Measurements from ENCODE around the gene DNAH10. TPM values are rescaled to one million over a fixed set of nuclear protein-coding genes. Genes with fewer than 3 reads are reported as not detected.

Gene DNAH10
- total RNA-seq, 2 experiments from 2014 or later: 0.11 to 0.19 TPM

DNA sequence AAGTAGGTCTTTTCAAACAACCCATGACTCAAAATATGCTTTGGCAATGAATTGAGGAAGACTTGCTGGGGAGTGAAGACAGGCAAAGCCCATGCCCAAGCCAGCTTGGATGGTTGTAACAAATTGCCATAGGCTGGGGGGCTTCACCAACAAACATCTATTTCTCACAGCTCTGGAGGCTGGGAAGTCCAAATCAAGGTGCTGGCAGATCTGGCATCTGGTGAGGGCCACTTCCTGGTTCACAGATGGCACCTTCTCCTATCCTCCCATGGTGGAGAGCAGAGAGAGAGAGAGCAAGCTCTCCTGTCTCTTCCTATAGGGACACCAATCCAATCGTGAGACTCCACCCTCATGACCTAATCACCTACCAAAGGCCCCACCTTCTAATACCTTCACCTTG is 11.3 kb downstream of the DNAH10 start:
- CTCF ChIA-PET (ENCODE audit: unreplicated experiment): no interaction called here
- no TSS peak for BruUV-seq (replicated peaks)

GRCh38 chr12:123779551-123779950 is 17.4 kb downstream of the DNAH10 start:
- no peak for DNase-seq (ENCODE audit: low spot score)
- Histone ChIP-seq H3K9me3 (ENCODE audit: low read length) (no peaks in the 10 kb centered on the region), H2AFZ (ENCODE audit: low read length) (no peak overlapping the region), H3K27ac (ENCODE audit: low read depth, low read length, poor library complexity, severe bottlenecking) (no peak overlapping the region), H3K79me2 (ENCODE audit: insufficient read depth, low read depth, low read length) (no peaks in the 10 kb centered on the region), H3K4me1 (ENCODE audit: insufficient read depth, low read length, poor library complexity, severe bottlenecking) (no peaks in the 10 kb centered on the region), H3K4me3 (ENCODE audit: low read depth, low read length, poor library complexity, severe bottlenecking) (no peak overlapping the region), H3K9me2 (ENCODE audit: insufficient read depth, low read length) (no peaks in the 10 kb centered on the region), H3K36me3 (ENCODE audit: insufficient read depth, low read length) (no peaks in the 10 kb centered on the region), H4K20me1 (ENCODE audit: insufficient read depth, low read length) (no peaks in the 10 kb centered on the region), H3K4me2 (ENCODE audit: low read length) (no peak overlapping the region)
- TF ChIP-seq EZH2phosphoT487 (IDR thresholded peaks at IDR 0.05; ENCODE audit: borderline replicate concordance, low read depth, low read length) (no peak), CTCF (conservative IDR thresholded peaks at IDR 0.05; ENCODE audit: low read length) (no peak)
- no TSS peak for BruUV-seq (replicated peaks)
- intact Hi-C loops (cut with micrococcal nuclease; ENCODE audit: unreplicated experiment): no loop called here
- ChIA-PET CTCF (ENCODE audit: unreplicated experiment) (no interaction called here), POLR2A (no interaction called here)

More for the DNA sequence above, 11.3 kb downstream of the DNAH10 start:
- no peak overlapping the region for H2AFZ ChIP-seq (ENCODE audit: low read length)
- no peaks in the 10 kb centered on the region for H3K9me2 ChIP-seq (ENCODE audit: insufficient read depth, low read length)
- TF ChIP-seq EZH2phosphoT487 (IDR thresholded peaks at IDR 0.05; ENCODE audit: borderline replicate concordance, low read depth, low read length): no peak
- TF ChIP-seq CTCF (conservative IDR thresholded peaks at IDR 0.05; ENCODE audit: low read length): no peak
- intact Hi-C loops (cut with micrococcal nuclease; ENCODE audit: unreplicated experiment): no loop called here
- H3K36me3 ChIP-seq (ENCODE audit: insufficient read depth, low read length): no peaks in the 10 kb centered on the region
- no peaks in the 10 kb centered on the region for H4K20me1 ChIP-seq (ENCODE audit: insufficient read depth, low read length)
- POLR2A ChIA-PET: no interaction called here
- no peaks in the 10 kb centered on the region for H3K4me1 ChIP-seq (ENCODE audit: insufficient read depth, low read length, poor library complexity, severe bottlenecking)
- H3K9me3 ChIP-seq (ENCODE audit: low read length): 0 out of 2 replicates have a peak, but pooled peaks cover 3% of the 10 kb centered on the region
- no peak for DNase-seq (ENCODE audit: low spot score)
- no peak overlapping the region for H3K4me2 ChIP-seq (ENCODE audit: low read length)
- H3K27ac ChIP-seq (ENCODE audit: low read depth, low read length, poor library complexity, severe bottlenecking): no peak overlapping the region
- H3K4me3 ChIP-seq (ENCODE audit: low read depth, low read length, poor library complexity, severe bottlenecking): no peak overlapping the region
- no peaks in the 10 kb centered on the region for H3K79me2 ChIP-seq (ENCODE audit: insufficient read depth, low read depth, low read length)

DNA sequence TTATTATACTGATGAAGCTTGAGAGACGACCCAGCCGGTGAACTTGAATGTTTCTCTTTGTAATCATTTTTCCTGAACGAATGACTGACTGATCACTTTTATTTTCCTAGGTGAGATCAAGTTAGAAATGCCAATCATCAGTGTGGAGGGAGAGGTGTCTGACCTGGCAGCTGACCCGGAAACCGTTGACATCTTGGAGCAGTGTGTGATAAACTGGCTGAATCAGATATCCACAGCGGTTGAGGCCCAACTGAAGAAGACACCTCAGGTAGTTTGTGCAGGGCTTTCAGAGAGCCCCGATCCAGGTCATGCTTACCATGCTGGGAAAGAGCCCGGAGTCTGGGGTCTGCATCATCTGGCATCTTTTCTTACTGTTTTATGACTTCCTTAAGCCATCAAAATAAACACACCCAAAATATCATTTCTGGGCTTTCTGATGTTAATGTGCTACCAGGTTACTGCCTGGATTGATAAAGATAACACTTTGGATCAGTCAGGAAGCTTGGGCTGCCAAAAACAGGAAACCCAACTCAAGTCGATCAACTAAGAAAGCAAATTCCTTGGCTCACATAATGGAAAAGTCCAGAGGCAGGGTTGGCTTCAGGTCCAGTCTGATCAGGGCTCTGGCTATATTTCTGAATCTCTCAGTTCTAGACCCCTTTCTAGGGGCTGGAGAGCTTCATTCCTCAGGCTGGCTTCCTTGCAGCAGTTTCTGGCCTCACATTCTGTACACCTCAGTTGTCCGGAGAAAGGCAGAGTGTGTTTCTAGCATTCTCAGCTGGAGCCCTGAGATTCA is 21.1 kb downstream of the DNAH10 start:
- CTCF ChIA-PET (ENCODE audit: unreplicated experiment): no interaction called here

More for the DNA sequence above, 21.1 kb downstream of the DNAH10 start:
- no peak overlapping the region for H2AFZ ChIP-seq (ENCODE audit: low read length)
- no TSS peak for BruUV-seq (replicated peaks)
- H4K20me1 ChIP-seq (ENCODE audit: insufficient read depth, low read length): no peaks in the 10 kb centered on the region
- no peaks in the 10 kb centered on the region for H3K79me2 ChIP-seq (ENCODE audit: insufficient read depth, low read depth, low read length)
- H3K4me1 ChIP-seq (ENCODE audit: insufficient read depth, low read length, poor library complexity, severe bottlenecking): no peaks in the 10 kb centered on the region
- no peak overlapping the region for H3K4me3 ChIP-seq (ENCODE audit: low read depth, low read length, poor library complexity, severe bottlenecking)
- intact Hi-C loops (cut with micrococcal nuclease; ENCODE audit: unreplicated experiment): no loop called here
- no peak for TF ChIP-seq CTCF (conservative IDR thresholded peaks at IDR 0.05; ENCODE audit: low read length)
- no peak for TF ChIP-seq EZH2phosphoT487 (IDR thresholded peaks at IDR 0.05; ENCODE audit: borderline replicate concordance, low read depth, low read length)
- H3K9me2 ChIP-seq (ENCODE audit: insufficient read depth, low read length): no peaks in the 10 kb centered on the region
- no peaks in the 10 kb centered on the region for H3K36me3 ChIP-seq (ENCODE audit: insufficient read depth, low read length)
- no peak for DNase-seq (ENCODE audit: low spot score)
- no peak overlapping the region for H3K27ac ChIP-seq (ENCODE audit: low read depth, low read length, poor library complexity, severe bottlenecking)
- no peaks in the 10 kb centered on the region for H3K9me3 ChIP-seq (ENCODE audit: low read length)
- no peak overlapping the region for H3K4me2 ChIP-seq (ENCODE audit: low read length)
- POLR2A ChIA-PET: no interaction called here
